LNCaP clone FGC (cell line): Measurements from ENCODE around the gene SCAP.

Source experiments
- DNase-seq: peaks from one replicate; pipeline ENCODE4 v3.0.0-alpha.2; 2011; ENCODE audit warnings: low read depth
- H3K4me3 ChIP-seq: 2 replicates; pipeline ENCODE4 v1.5.1; 2011; ENCODE audit warnings: mild to moderate bottlenecking, low read depth, low read length, control low read depth
- TF ChIP-seq, protein P1 (sequence below): IDR thresholded peaks from 2 replicates; pipeline ENCODE4 v1.5.1; 2012; ENCODE audit warnings: mild to moderate bottlenecking; ENCODE audit not compliant: control insufficient read depth, insufficient read depth; ENCODE audit errors: extremely low read depth

SCAP gene

DNA sequence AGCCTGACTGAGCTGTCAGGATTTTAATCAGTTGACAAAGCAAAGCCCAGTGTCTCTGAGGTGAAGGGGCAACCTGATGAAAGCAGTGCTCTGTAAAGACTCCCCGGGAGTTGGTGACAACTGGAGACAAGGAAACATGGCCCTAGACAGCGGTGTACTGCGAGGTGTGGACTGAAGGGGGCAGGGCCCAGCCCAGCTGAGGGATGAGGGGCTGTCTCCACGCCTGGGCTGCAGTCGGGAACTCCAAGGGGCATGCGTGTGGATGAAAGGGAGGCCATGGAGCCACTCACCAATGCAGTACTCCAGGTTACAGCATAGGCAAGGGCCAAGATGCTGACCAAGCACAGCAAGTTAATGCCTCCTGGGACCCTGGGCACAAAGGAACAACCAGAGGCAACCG lies 45.1 kb downstream of the SCAP start:
- H3K4me3 ChIP-seq, result no peak overlapping the region
- DNase-seq, result no peak
- TF ChIP-seq, protein P1, sequence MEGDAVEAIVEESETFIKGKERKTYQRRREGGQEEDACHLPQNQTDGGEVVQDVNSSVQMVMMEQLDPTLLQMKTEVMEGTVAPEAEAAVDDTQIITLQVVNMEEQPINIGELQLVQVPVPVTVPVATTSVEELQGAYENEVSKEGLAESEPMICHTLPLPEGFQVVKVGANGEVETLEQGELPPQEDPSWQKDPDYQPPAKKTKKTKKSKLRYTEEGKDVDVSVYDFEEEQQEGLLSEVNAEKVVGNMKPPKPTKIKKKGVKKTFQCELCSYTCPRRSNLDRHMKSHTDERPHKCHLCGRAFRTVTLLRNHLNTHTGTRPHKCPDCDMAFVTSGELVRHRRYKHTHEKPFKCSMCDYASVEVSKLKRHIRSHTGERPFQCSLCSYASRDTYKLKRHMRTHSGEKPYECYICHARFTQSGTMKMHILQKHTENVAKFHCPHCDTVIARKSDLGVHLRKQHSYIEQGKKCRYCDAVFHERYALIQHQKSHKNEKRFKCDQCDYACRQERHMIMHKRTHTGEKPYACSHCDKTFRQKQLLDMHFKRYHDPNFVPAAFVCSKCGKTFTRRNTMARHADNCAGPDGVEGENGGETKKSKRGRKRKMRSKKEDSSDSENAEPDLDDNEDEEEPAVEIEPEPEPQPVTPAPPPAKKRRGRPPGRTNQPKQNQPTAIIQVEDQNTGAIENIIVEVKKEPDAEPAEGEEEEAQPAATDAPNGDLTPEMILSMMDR, result no peak

DNA sequence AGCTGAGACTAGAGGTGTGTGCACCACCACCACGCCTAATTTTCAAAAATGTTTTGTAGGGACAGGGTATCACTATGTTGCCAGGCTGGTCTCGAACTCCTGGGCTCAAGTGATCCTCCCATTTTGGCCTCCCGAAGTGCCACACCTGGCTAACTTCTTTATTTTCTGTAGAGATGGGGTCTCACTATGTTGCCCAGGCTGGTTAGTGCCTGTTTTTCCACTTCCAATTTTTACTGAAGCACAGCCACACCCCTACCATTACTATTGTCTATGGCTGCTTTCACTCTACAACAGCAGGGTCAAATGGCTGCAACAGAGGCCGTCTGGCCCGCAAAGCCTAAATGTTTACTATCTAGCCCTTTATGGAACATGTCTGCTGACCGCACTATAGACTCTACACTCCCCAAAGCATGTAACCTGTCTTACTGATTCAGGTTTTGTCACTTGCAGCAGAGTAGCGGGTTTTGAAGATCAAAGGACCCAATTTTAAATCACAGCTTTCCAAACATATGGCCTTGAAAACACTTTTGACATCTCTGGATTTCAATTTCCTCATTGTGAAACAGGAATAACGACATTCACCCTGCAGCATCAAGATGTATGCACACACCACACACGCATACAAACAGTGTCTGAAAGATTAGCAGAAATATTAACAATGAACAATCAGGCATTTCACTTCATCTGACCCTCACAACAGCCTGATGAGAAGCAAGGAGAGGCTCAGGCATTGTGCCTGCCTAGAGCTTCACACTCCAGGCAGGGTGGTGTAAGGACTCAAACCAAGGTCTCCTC lies 46.1 kb downstream of the SCAP start:
- DNase-seq, result no peak
- no peak overlapping the region for H3K4me3 ChIP-seq
- TF ChIP-seq, protein P1, result no peak

DNA sequence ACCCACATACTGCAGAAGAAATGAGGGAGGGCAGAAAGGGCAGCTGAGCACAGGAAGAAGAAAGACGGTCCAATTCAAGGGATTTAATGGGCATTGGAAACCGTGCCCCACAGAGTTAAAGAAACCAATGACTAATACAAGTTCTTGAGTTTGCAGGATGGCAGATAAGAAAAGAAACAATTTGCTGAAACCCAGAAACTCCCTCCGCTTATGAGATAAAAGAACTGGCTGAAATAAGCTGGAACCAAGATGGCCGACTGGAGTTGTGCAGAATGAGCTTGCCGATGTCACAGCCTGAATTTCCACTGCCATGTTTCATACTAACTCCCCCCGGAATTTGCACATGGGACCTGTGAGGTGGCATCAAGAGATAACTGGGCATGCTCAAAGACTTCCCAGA lies 47.1 kb downstream of the SCAP start:
- H3K4me3 ChIP-seq, result no peak overlapping the region
- no peak for DNase-seq
- TF ChIP-seq, protein P1, result no peak

DNA sequence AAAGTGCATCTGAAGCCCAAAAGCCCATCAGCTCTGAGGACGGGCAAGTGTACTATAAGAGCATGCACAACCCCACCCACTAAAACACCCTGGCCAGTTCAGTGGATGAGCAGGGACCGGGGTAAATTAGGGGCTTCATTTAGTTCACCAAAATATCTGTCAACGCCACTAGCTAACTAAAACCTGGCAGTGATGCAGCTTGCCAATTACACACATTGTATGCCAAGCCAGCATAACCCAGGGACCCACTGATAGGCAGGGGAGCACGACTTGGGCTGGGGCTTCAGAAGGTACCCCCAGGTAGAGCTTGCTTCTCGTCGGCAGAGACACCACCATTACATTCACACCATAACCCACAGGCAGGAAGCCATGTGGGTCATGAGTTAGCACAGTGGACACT lies 47.9 kb downstream of the SCAP start:
- no peak overlapping the region for H3K4me3 ChIP-seq
- DNase-seq, result no peak
- TF ChIP-seq, protein P1, result no peak

DNA sequence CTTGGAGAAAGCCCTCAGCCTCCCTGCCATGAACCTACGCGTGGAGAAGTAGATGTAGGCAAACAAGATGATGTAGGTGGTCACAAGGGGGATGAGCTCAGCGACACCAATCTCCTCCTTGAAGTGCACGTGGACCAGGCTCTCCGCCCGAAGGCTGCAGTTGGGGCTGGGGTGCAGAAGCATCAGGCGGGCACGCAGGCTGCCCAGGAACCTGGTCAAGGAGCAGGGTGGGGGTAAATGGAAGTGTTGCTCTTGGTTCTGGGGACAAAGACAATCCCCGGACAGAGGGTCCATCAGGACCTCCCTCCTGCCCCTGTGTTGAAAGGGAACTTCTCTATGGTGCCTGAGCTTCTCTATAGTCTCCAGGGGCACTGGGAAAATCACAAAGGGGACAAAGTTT lies 49.8 kb downstream of the SCAP start:
- TF ChIP-seq, protein P1, result no peak
- DNase-seq, result no peak
- H3K4me3 ChIP-seq, result no peak overlapping the region

DNA sequence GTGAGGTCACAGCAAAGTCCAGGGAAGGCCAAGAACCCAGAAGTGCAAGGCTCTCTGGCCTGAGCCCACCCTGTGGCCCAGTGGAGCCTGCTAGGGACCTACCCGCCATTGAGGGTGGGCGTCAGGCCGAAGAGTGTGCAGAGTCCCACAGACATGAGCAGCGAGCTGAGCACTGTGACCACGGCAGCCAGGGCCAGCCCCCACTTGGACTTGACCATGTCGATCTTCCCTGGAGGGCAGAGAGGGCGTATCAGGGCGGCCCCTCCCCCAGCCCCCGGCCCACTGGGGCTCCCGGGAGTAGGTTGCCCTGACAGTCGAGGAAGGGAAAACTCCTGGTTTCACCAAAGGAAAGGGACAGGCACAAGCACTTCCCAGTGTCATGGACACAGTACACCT lies 50.4 kb downstream of the SCAP start:
- TF ChIP-seq, protein P1, result no peak
- H3K4me3 ChIP-seq, result no peak overlapping the region
- DNase-seq, result no peak
